Effector memory CD4-positive, alpha-beta T cell (primary cell): ENCODE measurements around the gene LRRN2.
"Not testable (repeated sequence)": the region's sequence is repeated elsewhere in the genome, so short reads cannot be mapped to it uniquely, and the experiment has no call there.

ENCODE experiments used
- DNase-seq, 3 donors: peaks; one replicate each; pipeline ENCODE4 v3.0.0-alpha.2; 2020
- H3K27ac ChIP-seq: 2 replicates; pipeline ENCODE4 v1.7.0; 2013; ENCODE audit warnings: mild to moderate bottlenecking, low read length, moderate library complexity; ENCODE audit not compliant: insufficient read depth, poor library complexity, severe bottlenecking
- H3K27me3 ChIP-seq: replicated peaks from 2 replicates; pipeline ENCODE4 v1.7.0; 2013; ENCODE audit warnings: mild to moderate bottlenecking, low read length; ENCODE audit not compliant: insufficient read depth, control insufficient read depth, poor library complexity, severe bottlenecking
- H3K36me3 ChIP-seq: 2 replicates; pipeline ENCODE4 v1.7.0; 2013; ENCODE audit warnings: mild to moderate bottlenecking, low read length, moderate library complexity; ENCODE audit not compliant: control insufficient read depth, insufficient read depth
- H3K4me1 ChIP-seq: 2 replicates; pipeline ENCODE4 v1.7.0; 2013; ENCODE audit warnings: low read length, mild to moderate bottlenecking; ENCODE audit not compliant: control insufficient read depth, insufficient read depth, poor library complexity, severe bottlenecking
- H3K4me3 ChIP-seq: 2 replicates; pipeline ENCODE4 v1.7.0; 2013; ENCODE audit warnings: low read length, low read depth, mild to moderate bottlenecking; ENCODE audit not compliant: insufficient read depth, poor library complexity, severe bottlenecking
- H3K9me3 ChIP-seq: 2 replicates; pipeline ENCODE4 v1.7.0; 2013; ENCODE audit warnings: mild to moderate bottlenecking, low read length, moderate library complexity; ENCODE audit not compliant: control insufficient read depth

Gene LRRN2

GRCh38 chr1:204571128-204571527 lies 114.4 kb downstream of the LRRN2 start:
- no peak overlapping the region for H3K4me3 ChIP-seq
- peaks cover 8% of the 10 kb centered on the region for H3K36me3 ChIP-seq
- no peak overlapping the region for H3K27ac ChIP-seq
- H3K4me1 ChIP-seq = no peaks in the 10 kb centered on the region
- DNase-seq = no peak
- no peaks in the 10 kb centered on the region for H3K27me3 ChIP-seq
- no peaks in the 10 kb centered on the region for H3K9me3 ChIP-seq

GRCh38 chr1:204570021-204570420 lies 115.5 kb downstream of the LRRN2 start:
- H3K9me3 ChIP-seq, H3K27ac ChIP-seq, H3K36me3 ChIP-seq, H3K4me1 ChIP-seq, H3K4me3 ChIP-seq, H3K27me3 ChIP-seq, DNase-seq: not testable (repeated sequence)

DNA sequence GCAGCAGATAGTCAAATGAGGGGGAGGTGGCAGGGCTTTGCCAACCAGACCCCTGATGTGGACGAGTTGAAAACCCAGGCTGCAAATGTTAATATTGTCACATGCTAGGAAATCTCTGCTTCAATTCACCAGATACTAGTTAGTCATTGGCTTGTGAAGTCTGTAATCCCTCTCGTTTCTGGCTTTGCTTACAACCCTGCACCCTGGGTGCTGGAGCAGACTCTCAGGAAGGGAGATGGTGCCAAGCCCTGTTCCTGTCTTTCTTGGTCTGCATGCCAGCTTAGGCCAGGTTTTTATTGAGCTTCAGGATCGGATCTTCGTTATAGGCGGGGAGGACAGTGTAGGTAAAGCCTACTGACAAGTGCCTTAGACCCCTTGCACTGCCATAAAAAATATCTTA lies 116.1 kb downstream of the LRRN2 start:
- no peak overlapping the region for H3K4me3 ChIP-seq
- peaks cover 8% of the 10 kb centered on the region for H3K36me3 ChIP-seq
- H3K4me1 ChIP-seq = peaks cover 14% of the 10 kb centered on the region
- no peaks in the 10 kb centered on the region for H3K9me3 ChIP-seq
- H3K27me3 ChIP-seq = no peaks in the 10 kb centered on the region
- H3K27ac ChIP-seq = no peak overlapping the region
- DNase-seq = no peak

- Histone ChIP-seq H3K9me3 (no peaks in the 10 kb centered on the region), H3K36me3 (peaks cover 8% of the 10 kb centered on the region), H3K4me3 (no peak overlapping the region), H3K27me3 (no peaks in the 10 kb centered on the region), H3K27ac (no peak overlapping the region), H3K4me1 (peaks cover 21% of the 10 kb centered on the region)
- DNase-seq = no peak
Measured at GRCh38 chr1:204568576-204569315, 116.8 kb downstream of the LRRN2 start.
